SW480 (cell line): ENCODE results near the gene MYO5C.

Experiments used
- DNase-seq: peaks from one replicate; pipeline ENCODE4 v3.0.0-alpha.2; 2016; ENCODE audit warnings: low spot score

MYO5C gene

GRCh38 chr15:52295421-52296001 is at the start of gene MYO5C:
TSS of gene MYO5C (minus strand) at chr15:52295804. CDS start at chr15:52295636, 168 bp downstream.
- peak; percentile 78 for DNase-seq

- DNase-seq: no peak
Observed at GRCh38 chr15:52344592-52344991, 49.0 kb upstream of the MYO5C start.

GRCh38 chr15:52343831-52344230 is 48.2 kb upstream of the MYO5C start:
- DNase-seq: no peak

- DNase-seq: no peak
Observed at GRCh38 chr15:52340093-52340492, 44.5 kb upstream of the MYO5C start.

GRCh38 chr15:52338891-52339290 is 43.3 kb upstream of the MYO5C start:
- DNase-seq: no peak

- DNase-seq: no peak
Observed at GRCh38 chr15:52338058-52338457, 42.5 kb upstream of the MYO5C start.

- peak; percentile 49 for DNase-seq
Observed at GRCh38 chr15:52337198-52337853, 41.7 kb upstream of the MYO5C start.

GRCh38 chr15:52336529-52336928 is 40.9 kb upstream of the MYO5C start:
- DNase-seq: no peak

- no peak for DNase-seq
Observed at GRCh38 chr15:52334491-52335160, 39.0 kb upstream of the MYO5C start.

GRCh38 chr15:52331490-52332240 is 36.1 kb upstream of the MYO5C start:
- peak; percentile 50 for DNase-seq

GRCh38 chr15:52329987-52330386 is 34.4 kb upstream of the MYO5C start:
- DNase-seq: no peak

- no peak for DNase-seq
Observed at GRCh38 chr15:52329150-52329549, 33.5 kb upstream of the MYO5C start.

- DNase-seq: no peak
Observed at GRCh38 chr15:52328680-52329079, 33.1 kb upstream of the MYO5C start.

- DNase-seq: no peak
Observed at GRCh38 chr15:52326756-52327155, 31.2 kb upstream of the MYO5C start.

GRCh38 chr15:52324109-52324508 is 28.5 kb upstream of the MYO5C start:
- no peak for DNase-seq

- DNase-seq: no peak
Observed at GRCh38 chr15:52318729-52319500, 23.3 kb upstream of the MYO5C start.

GRCh38 chr15:52317688-52318087 is 22.1 kb upstream of the MYO5C start:
- no peak for DNase-seq

GRCh38 chr15:52317022-52317421 is 21.4 kb upstream of the MYO5C start:
- DNase-seq: no peak

- DNase-seq: no peak
Observed at GRCh38 chr15:52309154-52309548, 13.5 kb upstream of the MYO5C start.

- no peak for DNase-seq
Observed at GRCh38 chr15:52308446-52309153, 13.0 kb upstream of the MYO5C start.

- no peak for DNase-seq
Observed at GRCh38 chr15:52307847-52308246, 12.2 kb upstream of the MYO5C start.
